Pancreas (tissue), 10 donors: ENCODE measurements around the gene MFAP5. TPM values are rescaled to one million over a fixed set of nuclear protein-coding genes. Genes with fewer than 3 reads are reported as not detected.

Experiments used
- ATAC-seq, 4 donors: fragments of 200-7000 bp; cut with Tn5 transposase; one replicate each; pipeline versions ENCODE4 v1.8.0 to v1.9.1; 2020; ENCODE audit warnings: mild to moderate bottlenecking in 4 of 4, moderate library complexity in 4 of 4
- DNase-seq, 6 donors: peaks; one replicate each; pipeline ENCODE4 v3.0.0-alpha.2; 2020
- FAIRE-seq: peaks from 2 replicates; lab custom pipeline; 2012; peaks lifted over from hg19 to GRCh38; lab: Jason Lieb, UNC
- H3K27ac ChIP-seq, 4 donors: fragments of 200-600 bp; sonication (generic); 1 replicate in 3 of 4; 2 replicates in 1 of 4; pipeline versions ENCODE4 v1.5.0 to v1.8.0; 2020
- H3K27me3 ChIP-seq, 4 donors: fragments of 200-600 bp; one replicate each; pipeline ENCODE4 v1.8.0; 2021
- H3K36me3 ChIP-seq, 3 donors: fragments of 200-600 bp; sonication (generic) in 1 of 3; one replicate each; pipeline versions ENCODE4 v1.5.0 to v1.8.0; 2020 to 2021
- H3K4me1 ChIP-seq, 3 donors: fragments of 200-600 bp; one replicate each; pipeline ENCODE4 v1.8.0; 2021
- H3K4me3 ChIP-seq, 4 donors: fragments of 200-600 bp; sonication (generic) in 2 of 4; one replicate each; pipeline versions ENCODE4 v1.5.0 to v1.8.0; 2020 to 2021
- H3K9me3 ChIP-seq, 4 donors: fragments of 200-600 bp; one replicate each; pipeline ENCODE4 v1.8.0; 2021
- CTCF ChIP-seq, 4 donors: fragments of 200-600 bp; sonication (generic) in 3 of 4; IDR thresholded peaks; one replicate each; pipeline versions ENCODE4 v1.5.0 to v1.8.0; 2021; ENCODE audit warnings: antibody characterized with exemption in 4 of 4
- WGBS, 2 donors: extraction: QIAGEN DNeasy Blood & Tissue Kit; methylation state at CpG; one replicate each; pipeline ENCODE4 v1.1.7; 2013; 5-methylcytosine and 5-hydroxymethylcytosine counted together
- intact Hi-C, 3 donors: fragments of 100-400 bp; cut with DNase I; formaldehyde crosslinking; loops; one replicate each; pipeline versions ENCODE4 v1.11.1 to v1.14.2; 2022
- polyA plus RNA-seq, 2 donors: library from polyadenylated mRNA; stranded (reverse); fragments of 200-250 nt; gene quantifications; one replicate each; pipeline ENCODE4 v1.2.3, GENCODE V29; 2013
- total RNA-seq, 6 donors: library from RNA; stranded (reverse); fragmentation: NEBNext Ultra II Directional in 4 of 6; extraction: Animal tissue kit (Norgen Biotek cat#: 25700) in 4 of 6; gene quantifications; one replicate each; pipeline versions ENCODE4 v1.2.1 to v1.2.4, GENCODE V29; 2021 to 2023
- donor health status: healthy with polysubstance abuse.
- donor health status: DM: no; HTN: no; CAD: no; lungs with moderate emphysema.
- donor health status: DM: no; HTN: no; CAD: no.
- donor health status: control.
- donor health status: control.
- donor health status: Bipolar disorder and iron deficiency.
- donor health status: DM: yes; HTN: yes; CAD: no.
- donor health status: DM: no; HTN: no; CAD: no.
- donor health status: DM: no; HTN: no; CAD: no.
- donor health status: DM: yes; HTN: yes; CAD: no.

Gene MFAP5
- total and polyA plus RNA-seq, 8 donors = 0.19 to 14.7 (median 4.6) TPM

GRCh38 chr12:8668441-8668840, 5.8 kb upstream of the MFAP5 start:
- Histone ChIP-seq H3K27me3 (no peaks in the 10 kb centered on the region), H3K36me3 (no peaks in the 10 kb centered on the region), H3K4me3 (no peak overlapping the region), H3K9me3 (no peaks in the 10 kb centered on the region), H3K27ac (no peak overlapping the region), H3K4me1 (no peaks in the 10 kb centered on the region)
- intact Hi-C loops = loop anchor here in 1 of 3 donors (10.0 kb wide), 1 partner anchor 386 kb away; no protein-coding TSS in a partner anchor
- 56 to 65% methylated on average over 2 of the region's 2 CpGs for WGBS, 2 donors
- no peak for DNase-seq
- FAIRE-seq = no peak
- ATAC-seq = no peak
- TF ChIP-seq CTCF (IDR thresholded peaks at IDR 0.05) = no peak

- H3K36me3 ChIP-seq = no peaks in the 10 kb centered on the region
- no peak for ATAC-seq
- no peak overlapping the region for H3K4me3 ChIP-seq
- 59 to 61% methylated on average over 2 of the region's 2 CpGs for WGBS, 2 donors
- no peak for TF ChIP-seq CTCF (IDR thresholded peaks at IDR 0.05)
- DNase-seq = no peak
- intact Hi-C loops = loop anchor here in 1 of 3 donors (10.0 kb wide), 1 partner anchor 388 kb away; no protein-coding TSS in a partner anchor
- FAIRE-seq = no peak
- no peaks in the 10 kb centered on the region for H3K9me3 ChIP-seq
- no peak overlapping the region for H3K27ac ChIP-seq
- H3K27me3 ChIP-seq = no peaks in the 10 kb centered on the region
- no peaks in the 10 kb centered on the region for H3K4me1 ChIP-seq
These were observed 4.6 kb upstream of the MFAP5 start for GRCh38 chr12:8667270-8667669.

- no peaks in the 10 kb centered on the region for H3K27me3 ChIP-seq
- FAIRE-seq (no peak), DNase-seq (no peak), ATAC-seq (no peak)
- WGBS, 2 donors = 62 to 71% methylated on average over 4 of the region's 4 CpGs
- H3K9me3 ChIP-seq = no peaks in the 10 kb centered on the region
- H3K36me3 ChIP-seq = no peaks in the 10 kb centered on the region
- intact Hi-C loops = loop anchor here in 1 of 3 donors (10.0 kb wide), 1 partner anchor 389 kb away; no protein-coding TSS in a partner anchor
- H3K4me1 ChIP-seq = no peaks in the 10 kb centered on the region
- no peak overlapping the region for H3K4me3 ChIP-seq
- H3K27ac ChIP-seq = no peak overlapping the region
- no peak for TF ChIP-seq CTCF (IDR thresholded peaks at IDR 0.05)
These were observed 3.1 kb upstream of the MFAP5 start for GRCh38 chr12:8665759-8666158.

GRCh38 chr12:8664228-8664913, 1.7 kb upstream of the MFAP5 start:
- Histone ChIP-seq H3K4me3 (no peak overlapping the region), H3K27ac (no peak overlapping the region), H3K4me1 (no peaks in the 10 kb centered on the region), H3K9me3 (no peaks in the 10 kb centered on the region), H3K27me3 (no peaks in the 10 kb centered on the region), H3K36me3 (no peaks in the 10 kb centered on the region)
- TF ChIP-seq CTCF (IDR thresholded peaks at IDR 0.05) = no peak
- intact Hi-C loops = loop anchor here in 1 of 3 donors (10.0 kb wide), 1 partner anchor 390 kb away; no protein-coding TSS in a partner anchor
- 69 to 75% methylated on average over 5 of the region's 5 CpGs for WGBS, 2 donors
- FAIRE-seq (no peak), DNase-seq (no peak), ATAC-seq (peak in 3 of 4 donors; percentile 14 to 54 (median 51))

- H3K4me3 ChIP-seq = no peak overlapping the region
- no peak for TF ChIP-seq CTCF (IDR thresholded peaks at IDR 0.05)
- no peaks in the 10 kb centered on the region for H3K27me3 ChIP-seq
- H3K9me3 ChIP-seq = no peaks in the 10 kb centered on the region
- no peaks in the 10 kb centered on the region for H3K4me1 ChIP-seq
- no peak overlapping the region for H3K27ac ChIP-seq
- no peak for ATAC-seq
- no peak for FAIRE-seq
- DNase-seq = no peak
- no peaks in the 10 kb centered on the region for H3K36me3 ChIP-seq
- intact Hi-C loops = loop anchor here in 1 of 3 donors (10.0 kb wide), 1 partner anchor 393 kb away; no protein-coding TSS in a partner anchor
- WGBS, 2 donors = 52 to 67% methylated on average over 3 of the region's 3 CpGs
These were observed 875 bp downstream of the MFAP5 start for GRCh38 chr12:8661751-8662150.
